A673 (cell line): ENCODE results near the gene ALDOC.

Experiments used
- CTCF ChIP-seq: fragments of 300-800, 200-600 bp; sonication (generic); conservative IDR thresholded peaks from 2 replicates; pipeline ENCODE4 v1.5.1; 2017; ENCODE audit warnings: low read depth, mild to moderate bottlenecking, antibody characterized with exemption, low read length, moderate library complexity, mixed read lengths
- EZH2 ChIP-seq: fragments of 200-600 bp; sonication (generic); IDR thresholded peaks from 2 replicates; pipeline ENCODE4 v1.6.1; 2017; ENCODE audit warnings: borderline replicate concordance, low read depth, mild to moderate bottlenecking, mixed read lengths, antibody characterized with exemption, low read length; ENCODE audit not compliant: poor library complexity, severe bottlenecking

- TF ChIP-seq EZH2 (no peak), CTCF (no peak)
Measured at GRCh38 chr17:28537219-28537610, 39.5 kb downstream of the ALDOC start.
